GM21786 (cell line): Measurements from ENCODE around the gene QPCTL.
"Not testable (repeated sequence)": the region's sequence is repeated elsewhere in the genome, so short reads cannot be mapped to it uniquely, and the experiment has no call there.

Experiments used
- ATAC-seq: cut with Tn5 transposase; IDR thresholded peaks from one replicate; pipeline ENCODE4 v1.9.1; 2021; ENCODE audit not compliant: unreplicated experiment

QPCTL gene

GRCh38 chr19:45716359-45717130 is 24.1 kb downstream of the QPCTL start:
- no peak for ATAC-seq

- ATAC-seq, result peak; percentile 91
Measured at GRCh38 chr19:45717131-45717982, 24.9 kb downstream of the QPCTL start.

- ATAC-seq, result no peak
Measured at GRCh38 chr19:45717983-45718650, 25.7 kb downstream of the QPCTL start.

- ATAC-seq, result not testable (repeated sequence)
Measured at GRCh38 chr19:45720065-45720464, 27.6 kb downstream of the QPCTL start.

GRCh38 chr19:45728683-45729082 is 36.2 kb downstream of the QPCTL start:
- not testable (repeated sequence) for ATAC-seq

GRCh38 chr19:45729800-45730290 is 37.4 kb downstream of the QPCTL start:
- ATAC-seq, result no peak

GRCh38 chr19:45730368-45731288 is 38.2 kb downstream of the QPCTL start, which contains the start of gene FBXO46:
Gene FBXO46, minus strand, starts transcription at chr19:45730896. Its CDS starts 17,401 bp downstream, at chr19:45713495.
- ATAC-seq, result peak; percentile 85

GRCh38 chr19:45733160-45733810 is 40.8 kb downstream of the QPCTL start, which contains the start of gene MEIOSIN:
Gene MEIOSIN, plus strand, starts transcription at chr19:45733439. Its CDS starts 1,938 bp downstream, at chr19:45735377.
- ATAC-seq, result no peak

GRCh38 chr19:45739498-45740439 is 47.3 kb downstream of the QPCTL start:
- ATAC-seq, result no peak

- ATAC-seq, result no peak
Measured at GRCh38 chr19:45742969-45743368, 50.5 kb downstream of the QPCTL start.

GRCh38 chr19:45745606-45746005 is 53.1 kb downstream of the QPCTL start:
- ATAC-seq, result no peak

- ATAC-seq, result no peak
Measured at GRCh38 chr19:45746866-45747265, 54.4 kb downstream of the QPCTL start.

- no peak for ATAC-seq
Measured at GRCh38 chr19:45747513-45747912, 55.0 kb downstream of the QPCTL start.

- ATAC-seq, result not testable (repeated sequence)
Measured at GRCh38 chr19:45751483-45751882, 59.0 kb downstream of the QPCTL start.

GRCh38 chr19:45752639-45753038 is 60.2 kb downstream of the QPCTL start:
- ATAC-seq, result no peak

GRCh38 chr19:45753548-45753947 is 61.1 kb downstream of the QPCTL start:
- ATAC-seq, result no peak
